K562 (cell line): ENCODE results near the gene KASH5. TPM values are rescaled to one million over a fixed set of nuclear protein-coding genes. Genes with fewer than 3 reads are reported as not detected.

Experiments used
- BCL6 ChIP-seq: fragments of 250-450 bp; sonication (Bioruptor Pico); IDR thresholded peaks from 2 replicates; pipeline ENCODE4 v1.4.0; 2020
- DMBX1 ChIP-seq: fragments of 250-450 bp; sonication (Bioruptor Pico); IDR thresholded peaks from 2 replicates; pipeline ENCODE4 v1.8.0; 2022; ENCODE audit warnings: inconsistent platforms, mild to moderate bottlenecking, moderate library complexity, borderline replicate concordance
- ELF1 ChIP-seq: fragments of 200-800 bp; sonication (Bioruptor generic); IDR thresholded peaks from 2 replicates; pipeline ENCODE4 v1.6.1; 2016; ENCODE audit warnings: missing genetic modification characterization, missing compliant biosample characterization
- FOXJ2 ChIP-seq: fragments of 200-800 bp; sonication (Bioruptor generic); IDR thresholded peaks from 2 replicates; pipeline ENCODE4 v1.6.1; 2016; ENCODE audit warnings: missing genetic modification characterization, missing compliant biosample characterization
- KDM4B ChIP-seq, 2 experiments: fragments of 450-650 bp in 1 of 2; sonication (generic) in 1 of 2; IDR thresholded peaks; 2 replicates each; pipeline ENCODE4 v1.6.1; 2016 to 2017; ENCODE audit warnings: borderline replicate concordance in 2 of 2, antibody characterized with exemption in 1 of 2, low read depth in 1 of 2, mild to moderate bottlenecking in 1 of 2
- L3MBTL2 ChIP-seq: fragments of 450-650 bp; IDR thresholded peaks from 2 replicates; pipeline ENCODE4 v1.6.1; 2016; ENCODE audit warnings: mild to moderate bottlenecking, moderate library complexity
- MTA3 ChIP-seq: fragments of 450-650 bp; formaldehyde crosslinking; IDR thresholded peaks from 2 replicates; pipeline ENCODE4 v1.6.1; 2017; ENCODE audit warnings: mild to moderate bottlenecking, borderline replicate concordance
- NELFE ChIP-seq: IDR thresholded peaks from 2 replicates; pipeline ENCODE4 v1.6.1; 2011; ENCODE audit warnings: mild to moderate bottlenecking; ENCODE audit not compliant: insufficient read depth, insufficient read length
- NFIC ChIP-seq: fragments of 450-650 bp; IDR thresholded peaks from 2 replicates; pipeline ENCODE4 v1.6.1; 2017; ENCODE audit warnings: mild to moderate bottlenecking, inconsistent platforms
- NR1H2 ChIP-seq: sonication (generic); formaldehyde crosslinking; IDR thresholded peaks from 2 replicates; pipeline ENCODE4 v1.4.0; 2020; ENCODE audit warnings: mild to moderate bottlenecking, missing genetic modification reagents
- PHF21A ChIP-seq: fragments of 450-650 bp; IDR thresholded peaks from 2 replicates; pipeline ENCODE4 v1.6.1; 2017; ENCODE audit warnings: low read depth, borderline replicate concordance
- RAD51 ChIP-seq: fragments of 450-650 bp; IDR thresholded peaks from 2 replicates; pipeline ENCODE4 v1.7.1; 2016; ENCODE audit warnings: low read depth, mild to moderate bottlenecking, borderline replicate concordance
- RHOXF2B ChIP-seq: fragments of 250-450 bp; sonication (Bioruptor Pico); conservative IDR thresholded peaks from 2 replicates; pipeline ENCODE4 v1.5.1; 2021
- SP2 ChIP-seq: IDR thresholded peaks from 2 replicates; pipeline ENCODE4 v1.6.1; 2011; ENCODE audit warnings: mild to moderate bottlenecking, low read depth, low read length, moderate library complexity; ENCODE audit not compliant: poor library complexity, severe bottlenecking; ENCODE audit errors: extremely low read depth
- polyA plus RNA-seq, 8 experiments: library from polyadenylated mRNA; depleted of rRNA in 4 of 8; stranded (reverse) in 5 of 8; unstranded in 3 of 8; fragments of >200 nt; fragmentation: Nextera tagmentation in 2 of 8; fragmentation: Illumina TruSeq in 1 of 8; extraction: Ambion mirVana in 2 of 8; extraction: Trizol in 1 of 8; gene quantifications; 2 replicates each; pipeline versions ENCODE4 v1.2.1 to v1.2.3, GENCODE V29; 2011 to 2014; ENCODE audit warnings: inconsistent platforms in 1 of 8, missing spikeins in 1 of 8
- total RNA-seq, 7 experiments: library from RNA; depleted of rRNA in 6 of 7; stranded (reverse); fragments of >200 nt in 6 of 7; fragmentation: Illumina TruSeq in 2 of 7; extraction: Trizol in 2 of 7; gene quantifications; 2 replicates each; pipeline versions ENCODE4 v1.2.1 to v1.2.3, GENCODE V29; 2011 to 2021; ENCODE audit warnings: low replicate concordance in 1 of 7
- TF ChIP-seq, protein P1 (sequence below), 3 experiments: fragments of 200-800 bp in 1 of 3; fragments of 250-450 bp in 1 of 3; fragments of 450-650 bp in 1 of 3; sonication (Bioruptor Pico) in 1 of 3; sonication (Bioruptor generic) in 1 of 3; formaldehyde crosslinking in 1 of 3; IDR thresholded peaks; 2 replicates each; pipeline versions ENCODE4 v1.6.1 to v1.8.0; 2016 to 2022; ENCODE audit warnings: mild to moderate bottlenecking in 2 of 3, missing genetic modification characterization in 2 of 3, missing compliant biosample characterization in 1 of 3, moderate library complexity in 1 of 3
- TF ChIP-seq, protein P2 (sequence below): sonication (generic); IDR thresholded peaks from 2 replicates; pipeline ENCODE4 v1.6.1; 2016
- TF ChIP-seq, protein P3 (sequence below): sonication (generic); formaldehyde crosslinking; IDR thresholded peaks from 2 replicates; pipeline ENCODE4 v1.8.1; 2022; ENCODE audit warnings: missing genetic modification reagents
- TF ChIP-seq, protein P4 (sequence below): sonication (generic); formaldehyde crosslinking; IDR thresholded peaks from 2 replicates; pipeline ENCODE4 v1.8.0; 2022; ENCODE audit warnings: missing genetic modification reagents, mild to moderate bottlenecking, moderate library complexity, borderline replicate concordance
- TF ChIP-seq, protein P5 (sequence below): IDR thresholded peaks from 2 replicates; pipeline ENCODE4 v1.6.1; 2012; ENCODE audit warnings: low read depth, low read length, improper control_type of control experiment, borderline replicate concordance

KASH5 gene
- total and polyA plus RNA-seq, 9 of the 15 experiments (the other 6 are each of a cell fraction or from before 2014, with no cell fraction given), result 0.07 to 0.84 (median 0.34) TPM; not detected in 1

DNA sequence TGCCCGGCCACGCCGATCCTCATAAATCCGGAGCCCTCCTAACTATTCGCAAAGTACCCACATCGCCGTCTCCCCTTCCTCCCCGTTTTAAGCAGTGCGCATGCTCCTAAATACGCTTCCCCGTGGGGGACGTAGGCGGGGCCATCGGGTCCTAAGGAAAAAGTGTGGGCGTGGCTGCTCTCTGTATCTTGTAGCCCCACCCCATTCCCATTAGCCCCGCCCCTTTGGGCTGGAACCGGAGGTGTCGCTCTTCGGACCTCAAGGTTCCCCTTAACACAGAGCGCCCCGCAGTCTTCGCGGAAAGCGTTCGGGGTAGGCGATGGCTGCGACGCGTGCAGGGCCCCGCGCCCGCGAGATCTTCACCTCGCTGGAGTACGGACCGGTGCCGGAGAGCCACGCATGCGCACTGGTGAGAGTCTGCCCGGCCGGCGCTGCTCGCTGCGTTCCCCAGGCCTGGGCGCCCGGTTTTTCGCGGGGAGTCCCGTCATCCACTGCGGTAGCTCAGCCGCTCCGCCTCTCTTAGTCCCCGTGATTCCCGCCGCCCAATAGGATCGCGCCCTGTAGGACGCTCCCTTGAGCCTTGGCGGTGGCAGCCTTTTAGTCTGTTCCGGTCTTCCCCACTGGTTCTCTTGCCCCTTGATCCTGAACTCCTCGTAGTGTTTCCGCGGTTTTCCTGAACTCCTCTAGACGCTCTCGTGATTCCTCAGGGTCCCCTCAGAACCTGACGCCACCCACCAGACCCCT is 65.1 kb downstream of the KASH5 start, which contains the start of gene ALDH16A1 (continued):
- TF ChIP-seq BCL6, result no peak
- TF ChIP-seq PHF21A, result no peak
- TF ChIP-seq FOXJ2 (tag), result peak; percentile 74; the same call in 1 of the 2 replicates
- no peak for TF ChIP-seq RHOXF2B
- TF ChIP-seq NFIC, result no peak
- peak; percentile 87 for TF ChIP-seq MTA3
- TF ChIP-seq, protein P1, sequence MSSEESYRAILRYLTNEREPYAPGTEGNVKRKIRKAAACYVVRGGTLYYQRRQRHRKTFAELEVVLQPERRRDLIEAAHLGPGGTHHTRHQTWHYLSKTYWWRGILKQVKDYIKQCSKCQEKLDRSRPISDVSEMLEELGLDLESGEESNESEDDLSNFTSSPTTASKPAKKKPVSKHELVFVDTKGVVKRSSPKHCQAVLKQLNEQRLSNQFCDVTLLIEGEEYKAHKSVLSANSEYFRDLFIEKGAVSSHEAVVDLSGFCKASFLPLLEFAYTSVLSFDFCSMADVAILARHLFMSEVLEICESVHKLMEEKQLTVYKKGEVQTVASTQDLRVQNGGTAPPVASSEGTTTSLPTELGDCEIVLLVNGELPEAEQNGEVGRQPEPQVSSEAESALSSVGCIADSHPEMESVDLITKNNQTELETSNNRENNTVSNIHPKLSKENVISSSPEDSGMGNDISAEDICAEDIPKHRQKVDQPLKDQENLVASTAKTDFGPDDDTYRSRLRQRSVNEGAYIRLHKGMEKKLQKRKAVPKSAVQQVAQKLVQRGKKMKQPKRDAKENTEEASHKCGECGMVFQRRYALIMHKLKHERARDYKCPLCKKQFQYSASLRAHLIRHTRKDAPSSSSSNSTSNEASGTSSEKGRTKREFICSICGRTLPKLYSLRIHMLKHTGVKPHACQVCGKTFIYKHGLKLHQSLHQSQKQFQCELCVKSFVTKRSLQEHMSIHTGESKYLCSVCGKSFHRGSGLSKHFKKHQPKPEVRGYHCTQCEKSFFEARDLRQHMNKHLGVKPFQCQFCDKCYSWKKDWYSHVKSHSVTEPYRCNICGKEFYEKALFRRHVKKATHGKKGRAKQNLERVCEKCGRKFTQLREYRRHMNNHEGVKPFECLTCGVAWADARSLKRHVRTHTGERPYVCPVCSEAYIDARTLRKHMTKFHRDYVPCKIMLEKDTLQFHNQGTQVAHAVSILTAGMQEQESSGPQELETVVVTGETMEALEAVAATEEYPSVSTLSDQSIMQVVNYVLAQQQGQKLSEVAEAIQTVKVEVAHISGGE (CRISPR knock-in tag; IDR thresholded peaks at IDR 0.05), result peak in 1 of 3 experiments; percentile 74; a peak in 2 of 6 replicates
- TF ChIP-seq, protein P2, sequence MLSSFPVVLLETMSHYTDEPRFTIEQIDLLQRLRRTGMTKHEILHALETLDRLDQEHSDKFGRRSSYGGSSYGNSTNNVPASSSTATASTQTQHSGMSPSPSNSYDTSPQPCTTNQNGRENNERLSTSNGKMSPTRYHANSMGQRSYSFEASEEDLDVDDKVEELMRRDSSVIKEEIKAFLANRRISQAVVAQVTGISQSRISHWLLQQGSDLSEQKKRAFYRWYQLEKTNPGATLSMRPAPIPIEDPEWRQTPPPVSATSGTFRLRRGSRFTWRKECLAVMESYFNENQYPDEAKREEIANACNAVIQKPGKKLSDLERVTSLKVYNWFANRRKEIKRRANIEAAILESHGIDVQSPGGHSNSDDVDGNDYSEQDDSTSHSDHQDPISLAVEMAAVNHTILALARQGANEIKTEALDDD, result no peak
- TF ChIP-seq RAD51, result peak; percentile 91
- TF ChIP-seq SP2, result no peak
- no peak for TF ChIP-seq NELFE
- TF ChIP-seq, protein P3, sequence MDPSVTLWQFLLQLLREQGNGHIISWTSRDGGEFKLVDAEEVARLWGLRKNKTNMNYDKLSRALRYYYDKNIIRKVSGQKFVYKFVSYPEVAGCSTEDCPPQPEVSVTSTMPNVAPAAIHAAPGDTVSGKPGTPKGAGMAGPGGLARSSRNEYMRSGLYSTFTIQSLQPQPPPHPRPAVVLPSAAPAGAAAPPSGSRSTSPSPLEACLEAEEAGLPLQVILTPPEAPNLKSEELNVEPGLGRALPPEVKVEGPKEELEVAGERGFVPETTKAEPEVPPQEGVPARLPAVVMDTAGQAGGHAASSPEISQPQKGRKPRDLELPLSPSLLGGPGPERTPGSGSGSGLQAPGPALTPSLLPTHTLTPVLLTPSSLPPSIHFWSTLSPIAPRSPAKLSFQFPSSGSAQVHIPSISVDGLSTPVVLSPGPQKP (CRISPR knock-in tag), result no peak
- TF ChIP-seq, protein P4, sequence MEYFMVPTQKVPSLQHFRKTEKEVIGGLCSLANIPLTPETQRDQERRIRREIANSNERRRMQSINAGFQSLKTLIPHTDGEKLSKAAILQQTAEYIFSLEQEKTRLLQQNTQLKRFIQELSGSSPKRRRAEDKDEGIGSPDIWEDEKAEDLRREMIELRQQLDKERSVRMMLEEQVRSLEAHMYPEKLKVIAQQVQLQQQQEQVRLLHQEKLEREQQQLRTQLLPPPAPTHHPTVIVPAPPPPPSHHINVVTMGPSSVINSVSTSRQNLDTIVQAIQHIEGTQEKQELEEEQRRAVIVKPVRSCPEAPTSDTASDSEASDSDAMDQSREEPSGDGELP, result peak; percentile 63; the same call in 1 of the 2 replicates
- TF ChIP-seq KDM4B (IDR thresholded peaks at IDR 0.05; ENCODE audit: borderline replicate concordance in 2 of 2, low read depth in 1 of 2), result peak in 1 of 2 experiments; percentile 24; a peak in 1 of 4 replicates
- TF ChIP-seq L3MBTL2, result peak; percentile 78; the same call in 1 of the 2 replicates
- no peak for TF ChIP-seq NR1H2 (CRISPR knock-in tag)
- peak; percentile 84 for TF ChIP-seq ELF1
- TF ChIP-seq DMBX1 (CRISPR knock-in tag), result no peak
- TF ChIP-seq, protein P5, sequence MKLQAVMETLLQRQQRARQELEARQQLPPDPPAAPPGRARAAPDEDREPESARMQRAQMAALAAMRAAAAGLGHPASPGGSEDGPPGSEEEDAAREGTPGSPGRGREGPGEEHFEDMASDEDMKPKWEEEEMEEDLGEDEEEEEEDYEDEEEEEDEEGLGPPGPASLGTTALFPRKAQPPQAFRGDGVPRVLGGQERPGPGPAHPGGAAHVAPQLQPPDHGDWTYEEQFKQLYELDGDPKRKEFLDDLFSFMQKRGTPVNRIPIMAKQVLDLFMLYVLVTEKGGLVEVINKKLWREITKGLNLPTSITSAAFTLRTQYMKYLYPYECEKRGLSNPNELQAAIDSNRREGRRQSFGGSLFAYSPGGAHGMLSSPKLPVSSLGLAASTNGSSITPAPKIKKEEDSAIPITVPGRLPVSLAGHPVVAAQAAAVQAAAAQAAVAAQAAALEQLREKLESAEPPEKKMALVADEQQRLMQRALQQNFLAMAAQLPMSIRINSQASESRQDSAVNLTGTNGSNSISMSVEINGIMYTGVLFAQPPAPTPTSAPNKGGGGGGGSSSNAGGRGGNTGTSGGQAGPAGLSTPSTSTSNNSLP, result no peak
